ENCODE results near the gene ZNF607.

- TF ChIP-seq EZH2 (IDR thresholded peaks at IDR 0.05; ENCODE audit: insufficient read depth, poor library complexity, severe bottlenecking) (no peak), EZH2phosphoT487 (IDR thresholded peaks at IDR 0.05; ENCODE audit: insufficient read depth, low read depth) (no peak)
Measured at GRCh38 chr19:37654118-37654517, 65.4 kb downstream of the ZNF607 start.
